Liver (tissue), 3 donors: ENCODE data around the gene ZNRF2.

Source experiments
- SP1 ChIP-seq: IDR thresholded peaks from 2 replicates; pipeline ENCODE4 v1.6.1; 2018; ENCODE audit warnings: antibody characterized with exemption, mild to moderate bottlenecking
- TF ChIP-seq, protein P1 (sequence below): fragments of 150-350 bp; IDR thresholded peaks from 2 replicates; pipeline ENCODE4 v1.5.1; 2017; ENCODE audit warnings: improper control_type of control experiment, low read depth, low read length; ENCODE audit not compliant: missing input control
- TF ChIP-seq, protein P2 (sequence below): IDR thresholded peaks from 2 replicates; pipeline ENCODE4 v1.6.1; 2016; ENCODE audit warnings: antibody characterized with exemption, mild to moderate bottlenecking
- donor health status: healthy.
- donor health status: healthy.

DNA sequence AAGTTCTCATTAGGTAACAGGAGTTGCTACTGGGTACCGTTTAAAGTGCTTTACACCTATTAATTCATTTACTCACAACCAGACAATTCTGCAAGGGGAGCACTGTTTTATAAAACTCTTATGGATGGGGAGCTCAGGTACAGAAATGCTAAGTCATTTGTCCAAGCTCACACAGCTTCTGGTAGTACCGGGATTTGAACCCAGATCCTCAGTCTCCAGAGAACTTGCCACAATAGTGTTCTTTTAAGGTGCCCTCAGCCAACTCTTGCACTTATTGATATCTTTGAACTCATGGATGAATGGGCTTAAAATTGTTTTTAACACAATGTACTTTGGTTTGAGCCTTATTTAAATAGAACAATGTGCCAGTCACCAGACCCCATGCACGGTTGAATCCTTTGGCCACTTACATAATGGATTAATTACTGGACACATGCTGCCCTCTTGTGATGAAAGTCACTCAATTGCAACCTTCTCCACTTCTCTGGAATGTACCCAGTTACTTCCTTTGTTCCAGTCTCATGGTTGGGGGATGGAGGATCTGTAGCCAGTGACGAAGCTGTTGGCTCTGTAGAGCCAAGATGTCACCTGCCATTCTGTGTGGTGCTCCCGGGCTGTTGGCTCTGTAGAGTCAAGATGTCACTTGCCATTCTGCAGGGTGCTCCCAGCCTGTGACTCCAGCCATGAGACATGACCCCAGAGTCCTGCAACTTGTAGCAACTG lies 128.5 kb downstream of the ZNRF2 start:
- TF ChIP-seq, protein P1, sequence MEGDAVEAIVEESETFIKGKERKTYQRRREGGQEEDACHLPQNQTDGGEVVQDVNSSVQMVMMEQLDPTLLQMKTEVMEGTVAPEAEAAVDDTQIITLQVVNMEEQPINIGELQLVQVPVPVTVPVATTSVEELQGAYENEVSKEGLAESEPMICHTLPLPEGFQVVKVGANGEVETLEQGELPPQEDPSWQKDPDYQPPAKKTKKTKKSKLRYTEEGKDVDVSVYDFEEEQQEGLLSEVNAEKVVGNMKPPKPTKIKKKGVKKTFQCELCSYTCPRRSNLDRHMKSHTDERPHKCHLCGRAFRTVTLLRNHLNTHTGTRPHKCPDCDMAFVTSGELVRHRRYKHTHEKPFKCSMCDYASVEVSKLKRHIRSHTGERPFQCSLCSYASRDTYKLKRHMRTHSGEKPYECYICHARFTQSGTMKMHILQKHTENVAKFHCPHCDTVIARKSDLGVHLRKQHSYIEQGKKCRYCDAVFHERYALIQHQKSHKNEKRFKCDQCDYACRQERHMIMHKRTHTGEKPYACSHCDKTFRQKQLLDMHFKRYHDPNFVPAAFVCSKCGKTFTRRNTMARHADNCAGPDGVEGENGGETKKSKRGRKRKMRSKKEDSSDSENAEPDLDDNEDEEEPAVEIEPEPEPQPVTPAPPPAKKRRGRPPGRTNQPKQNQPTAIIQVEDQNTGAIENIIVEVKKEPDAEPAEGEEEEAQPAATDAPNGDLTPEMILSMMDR, result peak; percentile 75
- TF ChIP-seq, protein P2, sequence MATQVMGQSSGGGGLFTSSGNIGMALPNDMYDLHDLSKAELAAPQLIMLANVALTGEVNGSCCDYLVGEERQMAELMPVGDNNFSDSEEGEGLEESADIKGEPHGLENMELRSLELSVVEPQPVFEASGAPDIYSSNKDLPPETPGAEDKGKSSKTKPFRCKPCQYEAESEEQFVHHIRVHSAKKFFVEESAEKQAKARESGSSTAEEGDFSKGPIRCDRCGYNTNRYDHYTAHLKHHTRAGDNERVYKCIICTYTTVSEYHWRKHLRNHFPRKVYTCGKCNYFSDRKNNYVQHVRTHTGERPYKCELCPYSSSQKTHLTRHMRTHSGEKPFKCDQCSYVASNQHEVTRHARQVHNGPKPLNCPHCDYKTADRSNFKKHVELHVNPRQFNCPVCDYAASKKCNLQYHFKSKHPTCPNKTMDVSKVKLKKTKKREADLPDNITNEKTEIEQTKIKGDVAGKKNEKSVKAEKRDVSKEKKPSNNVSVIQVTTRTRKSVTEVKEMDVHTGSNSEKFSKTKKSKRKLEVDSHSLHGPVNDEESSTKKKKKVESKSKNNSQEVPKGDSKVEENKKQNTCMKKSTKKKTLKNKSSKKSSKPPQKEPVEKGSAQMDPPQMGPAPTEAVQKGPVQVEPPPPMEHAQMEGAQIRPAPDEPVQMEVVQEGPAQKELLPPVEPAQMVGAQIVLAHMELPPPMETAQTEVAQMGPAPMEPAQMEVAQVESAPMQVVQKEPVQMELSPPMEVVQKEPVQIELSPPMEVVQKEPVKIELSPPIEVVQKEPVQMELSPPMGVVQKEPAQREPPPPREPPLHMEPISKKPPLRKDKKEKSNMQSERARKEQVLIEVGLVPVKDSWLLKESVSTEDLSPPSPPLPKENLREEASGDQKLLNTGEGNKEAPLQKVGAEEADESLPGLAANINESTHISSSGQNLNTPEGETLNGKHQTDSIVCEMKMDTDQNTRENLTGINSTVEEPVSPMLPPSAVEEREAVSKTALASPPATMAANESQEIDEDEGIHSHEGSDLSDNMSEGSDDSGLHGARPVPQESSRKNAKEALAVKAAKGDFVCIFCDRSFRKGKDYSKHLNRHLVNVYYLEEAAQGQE, result no peak
- no peak for TF ChIP-seq SP1
